HepG2 (cell line): ENCODE data around the gene GRIFIN. TPM values are rescaled to one million over a fixed set of nuclear protein-coding genes. Genes with fewer than 3 reads are reported as not detected.

ENCODE experiments used
- ATAC-seq: fragments of 200-7000 bp; cut with Tn5 transposase; 3 replicates; pipeline ENCODE4 v1.9.1; 2020; ENCODE audit warnings: mild to moderate bottlenecking, moderate library complexity
- BruUV-seq: library from RNA; stranded (reverse); fragments of 400-500 nt; replicated peaks from 2 replicates; lab custom pipeline; 2021; lab: Mats Ljungman, UMichigan
- CTCF ChIA-PET: fragments of 300-600 bp; formaldehyde crosslinking; extraction: SDS; loops from one replicate; lab custom pipeline; 2021; ENCODE audit warnings: low total read pairs, inconsistent platforms, low intra/inter-chr PET ratio; lab: Yijun Ruan, JAX
- POLR2A ChIA-PET: fragments of 350-600 bp; sonication (Branson Sonifier 250); formaldehyde crosslinking; loops from one replicate; lab custom pipeline; 2020; ENCODE audit warnings: antibody characterized with exemption, inconsistent platforms; lab: Yijun Ruan, JAX
- DNase-seq: peaks from one replicate; pipeline ENCODE4 v3.0.0-alpha.2; 2015; ENCODE audit warnings: low spot score
- FAIRE-seq: peaks from 3 replicates; lab custom pipeline; 2011; peaks lifted over from hg19 to GRCh38; lab: Jason Lieb, UNC
- H2AFZ ChIP-seq: one replicate; pipeline ENCODE4 v1.6.1; 2011; ENCODE audit warnings: low read length, inconsistent platforms
- H3K27ac ChIP-seq: fragments of 300-600 bp; 3 replicates; pipeline ENCODE4 v1.8.0; 2011; ENCODE audit warnings: mixed run types, mild to moderate bottlenecking, mixed read lengths, low read length, inconsistent platforms; ENCODE audit not compliant: insufficient read depth; ENCODE audit errors: extremely low read length
- H3K27me3 ChIP-seq, 2 experiments: fragments of 200-600 bp in 1 of 2; 2 replicates in 1 of 2; 3 replicates in 1 of 2; pipeline versions ENCODE4 v1.6.0 to v1.8.0; 2011; ENCODE audit warnings: low read length in 2 of 2, mild to moderate bottlenecking in 2 of 2, moderate library complexity in 2 of 2, inconsistent platforms in 1 of 2; ENCODE audit not compliant: insufficient read depth in 2 of 2, control insufficient read depth in 1 of 2
- H3K36me3 ChIP-seq, 2 experiments: fragments of 200-600 bp in 1 of 2; replicated peaks in 1 of 2; 2 replicates in 1 of 2; 3 replicates in 1 of 2; pipeline versions ENCODE4 v1.5.1 to v1.8.0; 2011; ENCODE audit warnings: low read length in 2 of 2, inconsistent platforms in 1 of 2; ENCODE audit not compliant: insufficient read depth in 2 of 2, control insufficient read depth in 1 of 2
- H3K4me1 ChIP-seq: 2 replicates; pipeline ENCODE4 v1.5.1; 2012; ENCODE audit warnings: low read length, inconsistent platforms; ENCODE audit not compliant: insufficient read depth
- H3K4me2 ChIP-seq: 2 replicates; pipeline ENCODE4 v1.6.0; 2011; ENCODE audit warnings: low read depth, low read length, inconsistent platforms
- H3K4me3 ChIP-seq, 3 experiments: fragments of 200-600 bp in 1 of 3; sonication (generic), shearing (Covaris generic) in 1 of 3; replicated peaks in 1 of 3; 2 replicates each; pipeline ENCODE4 v1.5.1; 2011 to 2016; ENCODE audit warnings: low read length in 3 of 3, inconsistent platforms in 2 of 3, low read depth in 2 of 3, mild to moderate bottlenecking in 2 of 3, control low read depth in 1 of 3, mixed read lengths in 1 of 3; ENCODE audit not compliant: insufficient read depth in 1 of 3
- H3K79me2 ChIP-seq: one replicate; pipeline ENCODE4 v1.6.1; 2011; ENCODE audit warnings: low read length, inconsistent platforms; ENCODE audit not compliant: insufficient read depth
- H3K9ac ChIP-seq: 2 replicates; pipeline ENCODE4 v1.6.0; 2011; ENCODE audit warnings: mild to moderate bottlenecking, low read depth, low read length, inconsistent platforms; ENCODE audit not compliant: insufficient read depth
- H3K9me3 ChIP-seq: 2 replicates; pipeline ENCODE4 v1.5.1; 2012; ENCODE audit warnings: mild to moderate bottlenecking, low read length
- H4K20me1 ChIP-seq: 2 replicates; pipeline ENCODE4 v1.6.0; 2011; ENCODE audit warnings: inconsistent platforms, mild to moderate bottlenecking, low read length, moderate library complexity; ENCODE audit not compliant: insufficient read depth
- PRPF4 ChIP-seq: fragments of 200-400 bp; formaldehyde crosslinking; IDR thresholded peaks from 2 replicates; pipeline ENCODE4 v1.6.1; 2016; ENCODE audit warnings: low read length, low read depth; ENCODE audit not compliant: poor library complexity, severe bottlenecking
- SNAPC4 ChIP-seq: sonication (generic); formaldehyde crosslinking; IDR thresholded peaks from 2 replicates; pipeline ENCODE4 v1.4.0; 2020; ENCODE audit warnings: mild to moderate bottlenecking, missing genetic modification reagents
- ZMYM3 ChIP-seq: sonication (generic); formaldehyde crosslinking; IDR thresholded peaks from 2 replicates; pipeline ENCODE4 v1.5.1; 2020; ENCODE audit warnings: mild to moderate bottlenecking, missing genetic modification reagents
- WGBS: methylation state at CpG from one replicate; pipeline ENCODE4 v1.1.6; 2017; ENCODE audit warnings: low lambda C conversion rate; 5-methylcytosine and 5-hydroxymethylcytosine counted together
- in situ Hi-C: cut with HindIII; loops from 2 replicates; pipeline ENCODE4 v1.10.0; 2017; ENCODE audit warnings: low pct_unique_long_range_greater_than_20kb; ENCODE audit not compliant: extremely low pct_ligation_motif_present
- intact Hi-C: fragments of 100-400 bp; cut with micrococcal nuclease; formaldehyde crosslinking; loops from one replicate; pipeline ENCODE4 v1.10.0; 2022; ENCODE audit not compliant: unreplicated experiment
- polyA plus RNA-seq, 8 experiments: library from polyadenylated mRNA; depleted of rRNA in 3 of 8; stranded (reverse) in 7 of 8; unstranded in 1 of 8; fragments of >200 nt; fragmentation: Illumina TruSeq in 4 of 8; extraction: Trizol in 4 of 8; gene quantifications; 2 replicates each; pipeline versions ENCODE4 v1.2.1 to v1.2.3, GENCODE V29; 2011 to 2016; ENCODE audit warnings: low read depth in 4 of 8, missing spikeins in 1 of 8, mixed read lengths in 1 of 8; ENCODE audit not compliant: insufficient read depth in 1 of 8
- total RNA-seq, 5 experiments: library from RNA; depleted of rRNA; stranded (reverse); fragments of >200 nt; fragmentation: Illumina TruSeq; extraction: Trizol; gene quantifications; 2 replicates each; pipeline ENCODE4 v1.2.3, GENCODE V29; 2016; ENCODE audit warnings: low read depth in 1 of 5

Gene GRIFIN
- total and polyA plus RNA-seq, 2 of the 13 experiments (the other 11 are each of a cell fraction or from before 2014, with no cell fraction given) = not detected

GRCh38 chr7:2497065-2497464 lies 20.9 kb upstream of the GRIFIN start (continued):
- TF ChIP-seq SNAPC4 (CRISPR knock-in tag) = no peak

- DNase-seq (no peak), FAIRE-seq (no peak), ATAC-seq (no peak)
- no TSS peak for BruUV-seq
- POLR2A ChIA-PET = no interaction called here
- H3K4me2 ChIP-seq = no peak overlapping the region
- peaks cover 19 to 60% of the 10 kb centered on the region in 2 experiments for H3K27me3 ChIP-seq
- 44% methylated on average over 7 of the region's 9 CpGs for WGBS
- H2AFZ ChIP-seq = no peak overlapping the region
- no peak overlapping the region for H3K27ac ChIP-seq
- in situ Hi-C loops = no loop called here
- H3K9me3 ChIP-seq = no peaks in the 10 kb centered on the region
- H4K20me1 ChIP-seq = no peaks in the 10 kb centered on the region
- no peak overlapping the region for H3K4me3 ChIP-seq
- intact Hi-C loops = no loop called here
- TF ChIP-seq PRPF4 (no peak), ZMYM3 (CRISPR knock-in tag) (peak; percentile 69; the same call in 1 of the 2 replicates)
- H3K9ac ChIP-seq = no peak overlapping the region
- no peaks in the 10 kb centered on the region for H3K79me2 ChIP-seq
- H3K4me1 ChIP-seq = no peaks in the 10 kb centered on the region
- H3K36me3 ChIP-seq = no peaks in the 10 kb centered on the region
- CTCF ChIA-PET = no interaction called here
Measured at GRCh38 chr7:2496375-2496774, 20.2 kb upstream of the GRIFIN start.
